NCI-H146 treated with DMSO at 0.1 percent for 48 hours (cell line): ENCODE data around the gene RAB11A.
"Not testable (repeated sequence)": the region's sequence is repeated elsewhere in the genome, so short reads cannot be mapped to it uniquely, and the experiment has no call there.

Experiments used
- DNase-seq: peaks from one replicate; lab custom pipeline; 2025; ENCODE audit not compliant: unreplicated experiment; lab: John Stamatoyannopoulos, UW

Gene RAB11A

GRCh38 chr15:65841121-65841930 lies 28.0 kb upstream of the RAB11A start:
- no peak for DNase-seq

GRCh38 chr15:65845826-65846519 lies 23.3 kb upstream of the RAB11A start:
- no peak for DNase-seq

- DNase-seq = no peak
Measured at GRCh38 chr15:65847989-65848388, 21.3 kb upstream of the RAB11A start.

GRCh38 chr15:65851981-65852380 lies 17.3 kb upstream of the RAB11A start:
- DNase-seq = no peak

- no peak for DNase-seq
Measured at GRCh38 chr15:65856821-65857455, 12.4 kb upstream of the RAB11A start.

- no peak for DNase-seq
Measured at GRCh38 chr15:65857718-65858402, 11.4 kb upstream of the RAB11A start.

- DNase-seq = peak; percentile 14
Measured at GRCh38 chr15:65862682-65863081, 6.6 kb upstream of the RAB11A start.

GRCh38 chr15:65863106-65863505 lies 6.2 kb upstream of the RAB11A start:
- DNase-seq = no peak

GRCh38 chr15:65867244-65867643 lies 2.0 kb upstream of the RAB11A start:
- DNase-seq = no peak

- not testable (repeated sequence) for DNase-seq
Measured at GRCh38 chr15:65867933-65868332, 1.4 kb upstream of the RAB11A start.

- no peak for DNase-seq
Measured at GRCh38 chr15:65868546-65869125, 655 bp upstream of the RAB11A start.

- peak; percentile 21 for DNase-seq
Measured at GRCh38 chr15:65869954-65870871, 922 bp downstream of the RAB11A start.

- DNase-seq = no peak
Measured at GRCh38 chr15:65870889-65871533, 1.7 kb downstream of the RAB11A start.

- not testable (repeated sequence) for DNase-seq
Measured at GRCh38 chr15:65871886-65872285, 2.6 kb downstream of the RAB11A start.

- not testable (repeated sequence) for DNase-seq
Measured at GRCh38 chr15:65872596-65872995, 3.3 kb downstream of the RAB11A start.

GRCh38 chr15:65873256-65873655 lies 4.0 kb downstream of the RAB11A start:
- no peak for DNase-seq

- no peak for DNase-seq
Measured at GRCh38 chr15:65875458-65875857, 6.2 kb downstream of the RAB11A start.

- no peak for DNase-seq
Measured at GRCh38 chr15:65877749-65878148, 8.5 kb downstream of the RAB11A start.

- DNase-seq = no peak
Measured at GRCh38 chr15:65881766-65882434, 12.6 kb downstream of the RAB11A start.
